ENCODE data around the gene POLR2F.
A peak's percentile ranks its signal among the peaks of the same experiment; 100 is the strongest.

POLR2F gene

GRCh38 chr22:37953437-37954179, at the start of gene POLR2F, which contains the start of gene C22orf23:
Gene POLR2F, plus strand, starts transcription at chr22:37953699. Its CDS starts 89 bp downstream, at chr22:37953788.
Gene C22orf23, minus strand, starts transcription at chr22:37953601. Its CDS starts 452 bp downstream, at chr22:37953149.
- Mint-ChIP-seq H3K27ac (peak within 1 kb of the TSS; percentile 23 to 83 (median 78)), H3K27me3 (ENCODE audit: low read depth) (peaks cover 9% of the 10 kb centered on the region), H3K4me1 (peaks cover 21% of the 10 kb centered on the region), H3K9me3 (no peaks in the 10 kb centered on the region), H3K4me3 (peak within 1 kb of the TSS; percentile 96 to 99 (median 98)), H3K36me3 (ENCODE audit: low read depth) (peaks cover 26% of the 10 kb centered on the region)
- no peak for TF ChIP-seq CTCF (IDR thresholded peaks at IDR 0.05; ENCODE audit: unreplicated experiment in 3 of 3)

- peak overlapping the region; percentile 81 to 90 (median 84) for H3K27ac Mint-ChIP-seq
- peaks cover 6% of the 10 kb centered on the region for H3K27me3 Mint-ChIP-seq (ENCODE audit: low read depth)
- H3K4me3 Mint-ChIP-seq: peak overlapping the region; percentile 85 to 89 (median 89)
- H3K36me3 Mint-ChIP-seq (ENCODE audit: low read depth): no peaks in the 10 kb centered on the region
- TF ChIP-seq CTCF (IDR thresholded peaks at IDR 0.05; ENCODE audit: unreplicated experiment in 3 of 3): no peak
- H3K9me3 Mint-ChIP-seq: no peaks in the 10 kb centered on the region
- peaks cover 33% of the 10 kb centered on the region for H3K4me1 Mint-ChIP-seq
Observed at GRCh38 chr22:37904572-37905533, 48.6 kb upstream of the POLR2F start.

GRCh38 chr22:37905534-37906363, 47.8 kb upstream of the POLR2F start, which contains the start of gene MICALL1:
Gene MICALL1, plus strand, starts transcription at chr22:37906297. Its CDS starts 126 bp downstream, at chr22:37906423.
- no peak for TF ChIP-seq CTCF (IDR thresholded peaks at IDR 0.05; ENCODE audit: unreplicated experiment in 3 of 3)
- H3K27ac Mint-ChIP-seq: peak within 1 kb of the TSS; percentile 81 to 92 (median 91)
- H3K9me3 Mint-ChIP-seq: no peaks in the 10 kb centered on the region
- peak within 1 kb of the TSS; percentile 89 to 96 (median 92) for H3K4me3 Mint-ChIP-seq
- no peaks in the 10 kb centered on the region for H3K36me3 Mint-ChIP-seq (ENCODE audit: low read depth)
- peaks cover 42% of the 10 kb centered on the region for H3K4me1 Mint-ChIP-seq
- peaks cover 6% of the 10 kb centered on the region for H3K27me3 Mint-ChIP-seq (ENCODE audit: low read depth)

- Mint-ChIP-seq H3K4me3 (peak overlapping the region; percentile 82 to 96 (median 92)), H3K9me3 (no peaks in the 10 kb centered on the region), H3K27ac (peak overlapping the region; percentile 81 to 92 (median 91)), H3K4me1 (peaks cover 50% of the 10 kb centered on the region), H3K27me3 (ENCODE audit: low read depth) (peaks cover 6% of the 10 kb centered on the region), H3K36me3 (ENCODE audit: low read depth) (no peaks in the 10 kb centered on the region)
- TF ChIP-seq CTCF (IDR thresholded peaks at IDR 0.05; ENCODE audit: unreplicated experiment in 3 of 3): no peak
Observed at GRCh38 chr22:37906364-37907008, 47.0 kb upstream of the POLR2F start.
